NCI-H2196 (cell line): ENCODE results near the gene CSH1.
"Not testable (repeated sequence)": the region's sequence is repeated elsewhere in the genome, so short reads cannot be mapped to it uniquely, and the experiment has no call there.

Source experiments
- DNase-seq: peaks from one replicate; lab custom pipeline; 2025; ENCODE audit not compliant: unreplicated experiment; lab: John Stamatoyannopoulos, UW

CSH1 gene

GRCh38 chr17:63907161-63907778, 10.9 kb upstream of the CSH1 start:
- DNase-seq, result not testable (repeated sequence)

- DNase-seq, result not testable (repeated sequence)
Observed at GRCh38 chr17:63904796-63905195, 8.4 kb upstream of the CSH1 start.

DNA sequence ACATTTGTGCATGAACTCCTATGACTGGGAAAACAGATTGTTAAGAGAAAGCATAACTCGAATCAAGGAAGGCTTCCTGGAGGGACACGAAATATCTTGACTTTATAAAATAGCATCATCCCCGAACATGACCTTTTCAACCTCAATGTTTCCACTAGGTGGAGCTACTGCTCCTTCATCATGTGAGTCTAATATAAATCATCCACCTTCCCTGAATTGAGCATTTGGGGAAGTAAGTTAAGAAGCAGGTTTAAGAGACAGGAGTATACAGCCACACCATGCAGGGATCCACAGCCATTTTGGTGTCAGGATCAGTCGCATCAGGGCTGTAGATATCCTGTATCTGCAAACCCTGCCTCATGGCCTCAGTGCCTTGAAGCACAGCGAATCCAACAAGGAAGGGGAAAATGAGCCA, 7.4 kb upstream of the CSH1 start:
- DNase-seq, result not testable (repeated sequence)

DNA sequence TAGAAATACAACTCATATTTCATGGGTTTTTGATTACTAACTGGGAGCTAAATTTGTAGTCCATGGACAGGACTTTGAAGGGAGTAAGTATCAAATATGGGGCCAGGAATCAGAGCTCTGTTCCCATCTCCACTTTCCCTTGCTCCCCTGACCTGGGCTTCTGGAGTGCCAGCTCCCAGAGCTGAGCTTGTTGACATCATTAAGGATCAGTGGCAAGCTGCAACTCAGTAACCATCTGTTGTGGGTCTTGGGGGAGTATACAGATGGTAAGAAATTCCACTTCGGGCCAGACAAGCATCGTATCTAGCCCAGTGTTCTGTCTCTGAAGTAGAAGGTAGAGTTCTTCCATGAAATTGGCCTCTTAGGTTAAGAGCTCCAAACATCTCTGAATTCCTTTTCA, 5.6 kb upstream of the CSH1 start:
- not testable (repeated sequence) for DNase-seq

- not testable (repeated sequence) for DNase-seq
Observed at GRCh38 chr17:63898899-63899798, 2.8 kb upstream of the CSH1 start.

GRCh38 chr17:63894821-63895220, 1.6 kb downstream of the CSH1 start:
- not testable (repeated sequence) for DNase-seq

DNA sequence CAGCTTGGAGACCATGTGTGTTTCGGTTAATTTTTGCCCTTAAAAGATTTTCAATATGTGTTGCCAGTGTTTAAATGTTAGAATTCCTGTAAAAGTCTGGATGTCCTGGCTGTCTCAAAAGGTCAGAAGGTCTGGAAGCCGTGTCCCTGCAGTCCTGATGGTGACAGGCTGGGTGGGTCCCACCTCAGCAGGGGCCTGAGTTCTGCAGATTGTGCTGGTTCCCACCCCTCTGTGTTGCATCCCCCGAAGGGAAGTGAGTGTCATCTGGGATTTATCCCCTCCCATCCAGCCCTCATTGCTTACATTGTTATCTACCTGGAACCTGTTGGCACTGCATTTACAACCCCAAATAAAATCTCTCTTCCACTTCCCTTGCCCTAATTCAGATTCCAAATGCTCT, 2.4 kb downstream of the CSH1 start:
- not testable (repeated sequence) for DNase-seq

DNA sequence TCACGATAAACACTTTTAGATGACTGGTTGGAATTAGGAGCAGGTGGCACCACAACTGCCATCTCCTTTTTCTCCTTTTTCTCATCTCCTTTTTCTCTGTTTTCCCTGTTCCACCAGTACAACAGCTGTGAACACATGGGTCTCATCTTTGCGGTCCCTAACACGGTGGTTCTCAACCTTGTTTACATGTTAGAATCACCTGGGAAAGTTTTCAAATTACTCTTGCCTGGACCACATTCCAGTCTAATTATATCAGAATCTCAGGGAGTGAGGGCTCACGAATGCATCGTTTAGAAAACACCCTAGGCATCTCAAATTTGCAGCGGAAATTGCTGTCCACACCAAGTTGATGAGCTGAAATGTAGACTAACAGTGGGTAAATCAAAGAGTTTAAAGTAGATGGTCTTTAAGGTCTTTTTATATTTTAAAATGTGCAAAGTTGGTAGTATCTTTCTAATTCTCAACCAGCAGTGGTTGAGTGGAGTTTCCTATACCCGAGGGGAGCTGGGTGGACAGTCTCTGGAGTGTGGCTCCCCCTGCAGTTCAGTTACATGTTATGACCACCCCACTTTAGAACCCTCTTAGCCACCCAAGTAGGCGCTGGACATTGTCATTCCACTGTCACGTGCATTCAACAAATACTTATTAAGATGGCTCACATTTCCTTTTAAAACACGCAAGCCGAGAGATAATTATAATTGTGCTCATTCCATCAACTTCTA, 3.9 kb downstream of the CSH1 start:
- DNase-seq, result not testable (repeated sequence)

DNA sequence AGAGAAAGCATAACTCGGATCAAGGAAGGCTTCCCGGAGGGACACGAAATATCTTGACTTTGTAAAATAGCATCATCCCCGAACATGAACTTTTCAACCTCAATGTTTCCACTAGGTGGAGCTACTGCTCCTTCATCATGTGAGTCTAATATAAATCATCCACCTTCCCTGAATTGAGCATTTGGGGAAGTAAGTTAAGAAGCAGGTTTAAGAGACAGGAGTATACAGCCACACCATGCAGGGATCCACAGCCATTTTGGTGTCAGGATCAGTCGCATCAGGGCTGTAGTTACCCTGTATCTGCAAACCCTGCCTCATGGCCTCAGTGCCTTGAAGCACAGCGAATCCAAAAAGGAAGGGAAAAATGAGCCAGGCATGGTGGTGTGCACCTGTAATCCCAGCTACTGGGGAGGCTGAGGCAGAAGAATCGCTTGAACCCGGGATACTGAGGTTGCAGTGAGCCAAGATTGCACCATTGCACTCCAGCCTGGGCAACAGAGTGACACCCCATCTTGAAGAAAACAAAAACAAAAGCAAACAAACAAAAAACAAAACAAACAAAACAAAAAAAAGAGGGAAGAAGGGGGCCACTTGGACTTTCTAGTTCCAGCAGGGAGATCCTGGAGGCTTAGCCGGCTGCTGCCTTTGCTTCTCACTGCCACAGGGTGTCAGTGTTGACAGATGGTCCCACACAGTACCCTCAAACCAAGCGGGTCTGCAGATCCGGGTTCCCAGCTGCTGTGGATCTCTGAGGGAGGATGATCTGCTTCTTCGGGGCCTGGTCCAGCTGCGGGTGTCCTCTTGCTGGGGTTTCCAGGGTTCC, 7.1 kb downstream of the CSH1 start:
- DNase-seq, result peak; percentile 44

DNA sequence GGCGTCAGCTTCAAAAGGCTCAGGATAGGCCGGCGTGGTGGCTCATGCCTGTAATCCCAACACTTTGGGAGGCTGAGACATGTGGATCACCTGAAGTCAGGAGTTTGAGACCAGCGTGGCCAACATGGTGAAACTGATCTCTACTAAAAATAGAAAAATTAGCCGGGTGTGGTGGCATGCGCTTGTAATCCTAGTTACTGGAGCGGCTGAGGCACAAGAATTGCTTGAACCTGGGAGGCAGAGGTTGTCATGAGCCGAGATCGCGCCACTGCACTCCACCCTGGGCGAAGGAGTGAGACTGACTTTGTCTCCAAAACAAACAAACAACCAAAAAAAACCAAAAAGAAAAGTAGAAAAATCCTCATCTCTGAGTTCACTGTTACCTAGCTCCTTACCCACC, 11.3 kb downstream of the CSH1 start:
- not testable (repeated sequence) for DNase-seq

GRCh38 chr17:63882626-63883126, 13.7 kb downstream of the CSH1 start:
- not testable (repeated sequence) for DNase-seq

DNA sequence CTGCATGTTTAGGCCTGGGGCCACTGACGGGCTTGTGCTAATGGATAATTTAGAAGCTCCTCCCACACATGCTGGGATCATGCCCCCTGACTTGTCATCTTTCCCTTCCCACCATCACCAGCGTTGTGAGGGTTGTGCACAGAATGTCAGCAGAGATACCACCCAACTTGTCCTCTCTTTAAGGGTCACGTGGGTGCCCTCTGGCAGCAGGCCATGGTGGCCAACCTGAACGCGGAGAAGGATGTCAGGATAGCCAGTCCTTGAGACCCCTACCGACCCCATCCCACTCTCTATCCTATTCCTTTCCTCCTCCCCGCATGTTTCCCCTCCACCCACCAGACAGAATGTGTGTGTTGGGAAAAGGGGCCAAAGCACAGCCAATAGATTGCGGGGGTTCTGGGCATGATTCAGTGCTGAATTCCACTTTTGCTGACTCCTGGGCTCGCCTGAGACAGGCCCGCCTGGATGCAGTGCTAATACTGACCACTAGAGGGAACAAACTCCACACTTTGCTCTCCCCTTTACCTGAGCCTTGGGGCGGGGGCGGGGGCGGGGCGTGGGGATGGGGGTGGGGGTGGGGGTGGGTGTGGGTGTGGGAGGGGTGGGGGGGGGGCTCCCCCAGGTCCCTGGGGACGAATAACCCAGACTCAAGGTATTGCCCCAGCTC, 14.3 kb downstream of the CSH1 start, which contains the start of gene GH2:
GH2 (minus strand) TSS at position 10 of the 667 bp plus-strand sequence. CDS start 143 bp downstream, outside the sequence.
- peak; percentile 43 for DNase-seq

- not testable (repeated sequence) for DNase-seq
Observed at GRCh38 chr17:63881337-63881736, 15.0 kb downstream of the CSH1 start.

GRCh38 chr17:63880706-63881105, 15.7 kb downstream of the CSH1 start:
- no peak for DNase-seq

- not testable (repeated sequence) for DNase-seq
Observed at GRCh38 chr17:63878413-63878812, 18.0 kb downstream of the CSH1 start.

- DNase-seq, result not testable (repeated sequence)
Observed at GRCh38 chr17:63874693-63875092, 21.7 kb downstream of the CSH1 start.

DNA sequence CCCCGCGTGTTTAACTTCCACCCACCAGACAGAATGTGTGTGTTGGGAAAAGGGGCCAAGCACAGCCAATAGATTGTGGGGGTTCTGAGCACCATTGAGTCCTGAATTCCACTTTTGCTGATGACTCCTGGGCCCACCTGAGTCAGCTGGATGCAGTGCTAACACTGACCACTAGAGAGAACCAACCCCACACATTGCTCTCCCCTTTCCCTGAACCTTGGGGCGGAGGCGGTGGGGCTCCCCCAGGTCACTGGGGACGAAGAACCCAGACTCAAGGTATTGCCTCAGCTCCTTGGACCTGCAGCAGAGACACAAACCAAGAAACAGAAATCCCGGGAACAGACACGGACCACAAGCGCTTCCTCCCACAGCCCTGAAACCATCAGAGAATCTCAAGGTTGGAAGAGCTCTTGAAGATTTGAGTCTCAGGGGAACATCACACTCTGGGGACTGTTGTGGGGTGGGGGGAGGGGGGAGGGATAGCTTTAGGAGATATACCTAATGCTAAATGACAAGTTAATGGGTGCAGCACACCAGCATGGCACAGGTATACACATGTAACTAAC, 22.2 kb downstream of the CSH1 start:
- DNase-seq, result not testable (repeated sequence)

GRCh38 chr17:63873577-63873976, 22.8 kb downstream of the CSH1 start, which contains the start of gene CSH2:
Gene CSH2 (minus strand): TSS chr17:63873677. CDS start chr17:63873614, 63 bp downstream.
- not testable (repeated sequence) for DNase-seq

- not testable (repeated sequence) for DNase-seq
Observed at GRCh38 chr17:63871646-63872365, 24.6 kb downstream of the CSH1 start.
